ENCODE measurements around the gene MBD1.
"Not testable (repeated sequence)": the region's sequence is repeated elsewhere in the genome, so short reads cannot be mapped to it uniquely, and the experiment has no call there.

MBD1 gene

DNA sequence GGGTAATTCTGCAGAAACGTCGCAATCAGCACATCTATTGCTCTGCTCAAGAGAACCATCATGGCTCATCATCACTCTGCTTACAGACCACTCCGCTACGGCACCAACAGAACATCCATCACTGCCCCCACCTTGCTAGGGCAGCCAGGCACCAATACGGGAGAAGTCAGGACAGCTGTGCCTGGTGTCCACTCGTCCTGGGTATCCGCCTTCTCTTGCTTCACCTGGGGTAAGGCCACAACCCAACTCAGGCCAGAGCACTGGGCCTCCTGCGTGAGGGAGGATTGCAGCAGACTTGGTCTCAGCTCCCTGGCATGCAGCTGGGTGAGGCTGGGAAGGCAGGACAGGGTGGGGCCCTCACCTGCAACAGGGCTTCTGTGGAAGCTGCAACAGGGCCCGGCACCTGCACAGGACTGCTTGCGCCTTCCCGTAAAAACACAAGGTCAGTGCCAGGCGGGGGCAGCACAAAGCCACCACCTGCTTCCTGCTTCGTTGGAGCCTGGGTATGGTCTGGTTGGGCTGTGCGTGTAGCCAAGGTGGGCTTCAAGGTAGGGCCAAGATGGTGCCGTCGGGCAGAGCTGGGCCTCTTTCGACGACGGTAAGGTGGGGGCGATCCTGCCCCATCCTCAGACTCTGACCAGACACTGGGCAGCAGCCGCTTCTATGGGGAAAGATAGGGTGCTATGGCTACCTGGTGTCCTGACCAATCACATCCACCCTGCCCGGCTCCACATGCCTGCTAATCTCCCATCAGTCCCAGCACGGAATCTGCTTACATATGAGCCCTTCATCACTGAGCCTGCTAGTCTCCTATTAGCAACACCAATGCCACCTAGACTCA, 7.9 kb downstream of the MBD1 start:
- no peak for DNase-seq (ENCODE audit: low read depth)

DNA sequence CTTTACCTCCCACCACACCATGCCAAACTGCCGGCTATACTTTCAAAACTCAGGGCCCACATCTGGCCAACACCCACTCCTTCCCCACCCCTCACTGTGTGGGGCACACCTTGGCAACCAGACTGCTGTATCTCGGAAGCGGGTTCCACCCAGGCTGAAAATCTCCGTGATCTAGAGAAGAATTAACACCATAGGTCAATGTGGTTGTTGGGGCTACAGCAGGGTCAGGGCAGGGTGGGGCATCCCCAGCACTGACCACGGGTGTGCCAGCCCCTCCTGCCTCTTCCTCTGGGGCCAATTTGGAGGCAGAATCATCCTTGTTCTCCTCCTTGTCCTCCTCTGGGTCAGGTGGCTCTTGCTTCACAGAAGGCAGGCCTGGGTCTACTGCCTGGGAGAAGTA, 8.8 kb downstream of the MBD1 start:
- DNase-seq (ENCODE audit: low read depth), result no peak

DNA sequence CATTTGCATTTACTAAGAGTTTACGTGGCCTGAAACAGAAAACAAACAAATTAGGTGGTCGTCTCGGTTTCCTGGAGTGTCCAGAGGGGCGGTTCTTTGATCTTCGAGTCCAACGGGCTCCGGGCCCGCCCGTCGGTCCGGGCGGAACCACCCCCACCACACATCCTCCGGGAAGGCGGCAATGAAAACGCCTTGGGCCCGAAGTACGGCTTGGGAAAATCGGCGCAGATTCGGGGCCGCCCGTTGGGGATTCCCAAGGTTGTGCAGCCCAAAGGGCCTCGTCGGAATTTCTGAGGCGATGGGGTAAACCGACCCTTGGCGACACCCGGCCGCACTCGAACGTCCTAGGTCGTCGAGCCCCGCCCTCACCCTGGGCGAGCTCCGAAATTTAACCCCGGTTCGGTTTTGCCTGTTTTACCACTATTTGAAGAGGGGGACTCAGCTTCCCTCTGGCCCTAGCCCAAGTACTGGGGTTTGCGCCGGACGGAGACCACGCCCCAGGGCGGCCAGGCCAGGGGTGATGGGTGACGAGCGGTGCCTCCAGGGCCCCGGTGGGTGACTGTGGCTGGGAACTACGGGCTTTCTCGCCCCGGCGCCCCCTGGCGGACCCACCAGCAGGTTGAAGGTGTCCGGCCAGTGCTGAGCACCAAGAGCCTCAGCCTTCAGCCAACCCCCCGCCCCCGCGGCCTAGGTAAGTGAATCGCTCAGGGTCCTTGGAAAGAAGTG, 13.1 kb downstream of the MBD1 start:
- DNase-seq (ENCODE audit: low read depth), result no peak

DNA sequence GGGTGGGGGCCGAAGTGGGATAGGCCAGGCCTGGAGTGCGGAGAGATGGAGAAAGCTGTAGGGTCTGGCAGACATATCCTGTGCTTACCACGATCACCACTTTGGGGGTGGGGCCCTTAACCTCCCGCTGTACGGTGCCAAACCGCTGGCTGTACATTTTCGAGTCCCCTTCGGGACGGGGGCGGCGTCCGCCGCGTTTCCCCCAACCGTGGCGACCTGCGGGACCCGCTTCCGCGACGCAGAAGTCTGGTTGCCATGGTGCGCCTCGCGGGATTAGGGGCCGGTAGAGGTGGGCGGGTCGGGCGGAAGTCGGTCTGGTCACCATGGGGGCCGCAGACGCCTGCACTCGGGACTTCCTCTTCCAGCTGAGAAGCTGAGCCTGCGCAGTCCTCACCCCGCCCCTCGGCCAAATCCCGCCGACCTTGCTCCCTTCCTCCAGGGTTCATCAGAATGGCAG, 15.0 kb downstream of the MBD1 start, which contains the start of gene CFAP53:
TSS of gene CFAP53 (minus strand) at position 248 of the 457 bp plus-strand sequence. CDS start at position 157, 91 bp downstream.
- peak; percentile 59 for DNase-seq (ENCODE audit: low read depth)

DNA sequence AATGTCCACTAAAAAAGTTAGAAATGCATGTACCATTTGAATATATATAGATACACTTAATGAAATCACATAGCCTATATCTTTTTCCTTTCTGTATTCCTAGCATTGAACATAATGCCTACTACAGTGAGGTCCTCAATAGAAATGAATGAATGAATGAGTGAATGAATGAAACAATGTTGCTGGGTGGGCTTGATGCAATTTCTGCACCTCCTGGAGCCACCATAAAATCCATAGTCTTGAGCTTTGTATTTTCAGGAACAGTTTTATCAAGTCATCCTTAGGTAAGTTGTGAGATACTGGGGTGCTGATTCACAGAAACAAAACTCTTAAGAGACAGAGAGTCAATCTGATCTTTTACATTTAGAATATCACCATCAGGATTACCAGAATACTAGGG, 18.3 kb downstream of the MBD1 start:
- no peak for DNase-seq (ENCODE audit: low read depth)

DNA sequence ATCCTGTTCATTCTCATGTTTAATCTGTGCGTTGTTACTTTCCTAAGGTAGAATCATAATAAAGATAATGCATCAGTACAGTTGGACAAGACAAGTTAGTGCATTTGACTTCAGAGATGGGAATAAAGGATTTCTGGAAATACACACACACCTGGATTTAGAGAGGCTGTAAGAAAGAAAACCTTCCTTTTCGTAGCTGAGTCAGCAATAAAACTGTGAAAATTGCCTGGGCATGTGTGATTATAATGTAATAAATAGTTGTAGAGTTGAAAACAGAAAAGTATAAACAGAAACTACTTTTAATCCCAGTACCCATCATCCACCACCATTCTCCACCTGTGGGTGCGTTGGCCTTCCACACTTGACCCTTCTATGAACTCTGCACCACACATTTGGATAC, 30.4 kb downstream of the MBD1 start:
- no peak for DNase-seq (ENCODE audit: low read depth)

DNA sequence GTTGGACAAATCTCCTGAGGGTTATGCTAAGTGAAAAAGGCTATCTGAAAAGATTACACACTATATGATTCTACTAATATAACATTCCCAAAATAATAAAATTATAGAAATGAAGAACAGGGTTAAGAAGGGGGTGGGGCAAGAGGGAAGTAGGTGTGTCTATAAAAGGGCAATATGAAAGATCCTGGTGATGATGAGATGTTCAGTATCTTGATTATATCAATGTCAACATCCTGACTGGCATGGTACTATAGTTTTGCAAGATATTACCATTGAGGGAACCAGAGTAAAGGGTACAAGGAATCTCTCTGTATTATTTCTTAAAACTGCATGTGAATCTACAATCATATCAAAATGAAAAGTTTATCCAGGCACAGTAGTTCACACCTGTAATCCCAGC, 31.7 kb downstream of the MBD1 start:
- DNase-seq (ENCODE audit: low read depth), result no peak

DNA sequence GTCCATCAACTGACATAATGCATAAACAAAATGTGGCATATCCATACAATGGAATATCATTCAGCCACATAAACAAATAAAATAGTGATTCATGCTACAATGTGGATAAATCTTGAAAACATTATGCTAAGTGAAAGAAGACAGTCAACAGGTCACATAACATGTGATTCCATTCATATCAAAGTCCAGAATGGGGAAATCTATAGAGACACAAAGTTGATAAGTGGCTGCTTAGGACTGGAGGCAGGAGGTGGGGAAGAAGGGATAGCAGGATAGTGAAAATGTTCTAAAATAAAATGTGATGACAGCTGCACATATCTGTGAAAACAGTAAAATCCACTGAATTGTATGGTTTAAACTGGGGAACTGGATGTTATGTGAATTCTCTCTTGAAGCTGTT, 33.8 kb downstream of the MBD1 start:
- no peak for DNase-seq (ENCODE audit: low read depth)

DNA sequence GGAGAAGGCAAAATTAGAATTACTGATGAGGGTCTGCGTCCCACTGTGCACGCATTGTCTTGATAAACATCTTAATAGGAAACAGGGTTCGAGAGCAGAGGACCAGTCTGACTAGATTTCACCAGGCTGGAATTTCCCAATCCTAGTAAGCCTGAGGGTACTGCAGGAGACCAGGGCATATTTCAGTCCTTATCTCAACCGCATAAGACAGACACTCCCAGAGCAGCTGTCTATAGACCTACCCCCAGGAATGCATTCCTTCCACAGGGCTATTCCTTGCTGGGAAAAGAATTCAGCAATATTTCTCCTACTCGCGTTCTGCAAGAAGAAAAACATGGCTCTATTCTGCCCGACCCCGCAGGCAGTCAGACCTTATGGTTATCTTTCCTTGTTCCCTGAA, 39.6 kb downstream of the MBD1 start:
- DNase-seq (ENCODE audit: low read depth), result not testable (repeated sequence)

DNA sequence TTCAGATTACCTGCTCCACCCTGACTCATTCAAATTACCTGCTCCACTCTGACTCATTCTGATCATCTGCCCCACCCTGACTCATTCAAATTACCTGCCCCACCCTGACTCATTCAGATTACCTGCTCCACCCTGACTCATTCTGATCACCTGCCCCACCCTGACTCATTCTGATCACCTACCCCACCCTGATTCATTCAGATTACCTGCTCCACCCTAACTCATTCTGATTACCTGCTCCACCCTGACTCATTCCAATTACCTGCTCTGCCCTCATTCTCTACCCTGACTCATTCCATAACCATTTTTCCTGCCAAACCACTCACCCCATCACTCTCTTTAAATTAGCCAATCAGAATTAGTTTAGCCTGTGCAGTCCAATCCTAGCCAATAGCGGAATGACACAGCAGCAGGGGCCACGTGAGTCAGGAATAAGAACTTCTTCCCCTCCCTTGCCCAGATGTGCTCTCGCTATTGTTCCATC, 41.2 kb downstream of the MBD1 start:
- DNase-seq (ENCODE audit: low read depth), result no peak

DNA sequence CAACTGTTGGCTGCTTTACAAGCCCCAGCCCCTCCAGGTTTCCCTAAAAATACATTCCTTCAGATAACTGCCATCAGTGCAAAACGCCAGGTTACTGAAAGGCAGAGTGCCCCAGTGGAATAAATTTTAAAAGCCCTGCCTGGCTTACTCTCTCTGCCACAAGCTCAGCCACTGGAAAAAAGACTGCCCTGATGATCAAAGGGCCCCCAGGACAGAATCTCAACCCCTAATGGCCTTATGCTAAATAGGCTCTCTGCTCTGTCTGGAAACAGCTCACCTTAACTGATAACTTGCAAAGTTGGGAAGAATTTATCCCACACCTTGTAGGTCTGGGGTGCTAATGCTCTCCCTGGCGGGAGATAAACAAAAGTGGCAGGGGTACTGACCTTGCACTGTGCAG, 48.9 kb downstream of the MBD1 start:
- no peak for DNase-seq (ENCODE audit: low read depth)

DNA sequence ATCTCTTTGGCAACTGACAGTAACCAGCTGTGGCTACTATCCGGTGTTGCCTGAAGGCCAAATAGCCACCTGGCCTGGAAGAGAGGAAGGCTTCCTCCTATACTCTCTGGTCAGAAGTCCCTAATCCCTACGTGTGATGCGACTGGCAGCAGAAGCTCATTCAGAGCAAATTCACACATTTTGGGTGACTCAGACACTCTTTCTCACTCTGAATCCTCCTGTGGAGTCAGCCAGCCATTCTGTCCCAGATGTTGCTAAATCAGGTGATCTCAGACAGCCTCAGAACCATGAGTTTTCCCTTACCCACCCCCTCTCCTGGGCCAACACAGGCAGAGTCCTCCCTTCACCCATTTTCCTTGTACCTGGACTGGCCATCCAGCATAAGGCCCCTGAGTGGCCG, 49.7 kb downstream of the MBD1 start:
- DNase-seq (ENCODE audit: low read depth), result no peak

DNA sequence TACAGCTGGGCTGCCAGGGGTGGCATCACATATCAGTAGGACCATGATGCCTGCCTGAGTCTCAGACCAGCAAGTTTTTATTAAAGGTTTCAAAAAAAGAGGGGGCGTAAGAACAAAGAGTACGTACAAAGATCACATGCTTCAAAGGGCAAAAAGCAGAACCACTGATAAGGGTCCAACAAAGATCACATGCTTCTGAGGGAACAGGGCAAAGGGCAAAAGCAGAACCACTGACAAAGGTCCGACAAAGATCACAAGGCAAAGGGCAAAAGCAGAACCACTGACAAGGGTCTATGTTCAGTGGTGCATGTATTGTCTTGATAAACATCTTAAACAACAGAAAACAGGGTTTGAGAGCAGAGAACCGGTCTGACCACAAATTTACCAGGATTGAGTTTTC, 61.1 kb downstream of the MBD1 start:
- not testable (repeated sequence) for DNase-seq (ENCODE audit: low read depth)

All from CMK (cell line).